ENCODE measurements around the gene PRELID2. TPM values are rescaled to one million over a fixed set of nuclear protein-coding genes. Genes with fewer than 3 reads are reported as not detected.
"Not testable (repeated sequence)": the region's sequence is repeated elsewhere in the genome, so short reads cannot be mapped to it uniquely, and the experiment has no call there.

PRELID2 gene
- total RNA-seq, 1 experiment from 2014 or later, result 29.2 TPM

GRCh38 chr5:145854651-145855258 lies 19.6 kb upstream of the PRELID2 start:
- Histone ChIP-seq H3K4me1 (replicated peaks) (peaks cover 10% of the 10 kb centered on the region), H3K27ac (peak overlapping the region; percentile 7; the same call in 1 of the 2 replicates), H3K36me3 (no peaks in the 10 kb centered on the region), H3K4me3 (no peak overlapping the region), H3K9me3 (replicated peaks) (no peaks in the 10 kb centered on the region), H3K27me3 (replicated peaks) (no peaks in the 10 kb centered on the region)
- DNase-seq (ENCODE audit: low read depth in 1 of 2, low spot score in 2 of 2), result peak; percentile 67 to 77

GRCh38 chr5:145853781-145854376 lies 18.7 kb upstream of the PRELID2 start:
- Histone ChIP-seq H3K4me3 (no peak overlapping the region), H3K27ac (no peak overlapping the region)
- no peak for DNase-seq (ENCODE audit: low read depth in 1 of 2, low spot score in 2 of 2)

GRCh38 chr5:145852990-145853389 lies 17.8 kb upstream of the PRELID2 start:
- no peaks in the 10 kb centered on the region for H3K36me3 ChIP-seq
- H3K27me3 ChIP-seq (replicated peaks), result no peaks in the 10 kb centered on the region
- no peaks in the 10 kb centered on the region for H3K9me3 ChIP-seq (replicated peaks)
- no peak for DNase-seq (ENCODE audit: low read depth in 1 of 2, low spot score in 2 of 2)
- no peak overlapping the region for H3K27ac ChIP-seq
- peaks cover 24% of the 10 kb centered on the region for H3K4me1 ChIP-seq (replicated peaks)
- H3K4me3 ChIP-seq, result no peak overlapping the region

More at GRCh38 chr5:145853781-145854376, 18.7 kb upstream of the PRELID2 start:
- Histone ChIP-seq H3K9me3 (replicated peaks) (no peaks in the 10 kb centered on the region), H3K4me1 (replicated peaks) (peaks cover 15% of the 10 kb centered on the region), H3K27me3 (replicated peaks) (no peaks in the 10 kb centered on the region), H3K36me3 (no peaks in the 10 kb centered on the region)

- Histone ChIP-seq H3K27me3 (replicated peaks) (no peaks in the 10 kb centered on the region), H3K4me1 (replicated peaks) (peaks cover 21% of the 10 kb centered on the region), H3K4me3 (no peak overlapping the region), H3K36me3 (no peaks in the 10 kb centered on the region), H3K27ac (no peak overlapping the region), H3K9me3 (replicated peaks) (no peaks in the 10 kb centered on the region)
- DNase-seq (ENCODE audit: low read depth in 1 of 2, low spot score in 2 of 2), result peak in 1 of 2 experiments; percentile 50
These were observed 13.7 kb upstream of the PRELID2 start for GRCh38 chr5:145848854-145849253.

- no peak overlapping the region for H3K27ac ChIP-seq
These were observed 12.7 kb upstream of the PRELID2 start for GRCh38 chr5:145847499-145848497.

GRCh38 chr5:145846081-145846480 lies 10.9 kb upstream of the PRELID2 start:
- Histone ChIP-seq H3K4me1 (replicated peaks) (peaks cover 21% of the 10 kb centered on the region), H3K9me3 (replicated peaks) (no peaks in the 10 kb centered on the region), H3K36me3 (no peaks in the 10 kb centered on the region), H3K4me3 (no peak overlapping the region), H3K27me3 (replicated peaks) (no peaks in the 10 kb centered on the region), H3K27ac (no peak overlapping the region)
- DNase-seq (ENCODE audit: low read depth in 1 of 2, low spot score in 2 of 2), result no peak

More at GRCh38 chr5:145847499-145848497, 12.7 kb upstream of the PRELID2 start:
- Histone ChIP-seq H3K27me3 (replicated peaks) (no peaks in the 10 kb centered on the region), H3K4me3 (no peak overlapping the region), H3K36me3 (no peaks in the 10 kb centered on the region), H3K9me3 (replicated peaks) (no peaks in the 10 kb centered on the region), H3K4me1 (replicated peaks) (peaks cover 21% of the 10 kb centered on the region)
- DNase-seq (ENCODE audit: low read depth in 1 of 2, low spot score in 2 of 2), result peak in 1 of 2 experiments; percentile 41

GRCh38 chr5:145841299-145841698 lies 6.2 kb upstream of the PRELID2 start:
- Histone ChIP-seq H3K36me3 (no peaks in the 10 kb centered on the region), H3K4me3 (no peak overlapping the region), H3K27ac (no peak overlapping the region), H3K27me3 (replicated peaks) (no peaks in the 10 kb centered on the region), H3K4me1 (replicated peaks) (no peaks in the 10 kb centered on the region; the same call in 1 of the 2 replicates), H3K9me3 (replicated peaks) (no peaks in the 10 kb centered on the region)
- no peak for DNase-seq (ENCODE audit: low read depth in 1 of 2, low spot score in 2 of 2)

GRCh38 chr5:145840458-145841132 lies 5.5 kb upstream of the PRELID2 start:
- Histone ChIP-seq H3K4me3 (no peak overlapping the region), H3K9me3 (replicated peaks) (no peaks in the 10 kb centered on the region), H3K27ac (no peak overlapping the region), H3K36me3 (no peaks in the 10 kb centered on the region), H3K27me3 (replicated peaks) (no peaks in the 10 kb centered on the region), H3K4me1 (replicated peaks) (peaks cover 7% of the 10 kb centered on the region)
- DNase-seq (ENCODE audit: low read depth in 1 of 2, low spot score in 2 of 2), result no peak

- H3K4me3 ChIP-seq, result no peak overlapping the region
- peaks cover 16% of the 10 kb centered on the region for H3K4me1 ChIP-seq (replicated peaks)
- no peaks in the 10 kb centered on the region for H3K27me3 ChIP-seq (replicated peaks)
- DNase-seq (ENCODE audit: low read depth in 1 of 2, low spot score in 2 of 2), result no peak
- H3K27ac ChIP-seq, result no peak overlapping the region
- H3K9me3 ChIP-seq (replicated peaks), result no peaks in the 10 kb centered on the region
- H3K36me3 ChIP-seq, result no peaks in the 10 kb centered on the region
These were observed 3.1 kb upstream of the PRELID2 start for GRCh38 chr5:145838276-145838675.

GRCh38 chr5:145836241-145836640 lies 1.1 kb upstream of the PRELID2 start:
- not testable (repeated sequence) for DNase-seq (ENCODE audit: low read depth in 1 of 2, low spot score in 2 of 2); H3K9me3 ChIP-seq (replicated peaks); H3K27ac ChIP-seq; H3K27me3 ChIP-seq (replicated peaks); H3K4me3 ChIP-seq; H3K36me3 ChIP-seq
- H3K4me1 ChIP-seq (replicated peaks), result peaks cover 19% of the 10 kb centered on the region

- no peaks in the 10 kb centered on the region for H3K9me3 ChIP-seq (replicated peaks)
- DNase-seq (ENCODE audit: low read depth in 1 of 2, low spot score in 2 of 2), result no peak
- H3K36me3 ChIP-seq, result no peaks in the 10 kb centered on the region
- no peaks in the 10 kb centered on the region for H3K27me3 ChIP-seq (replicated peaks)
- peak overlapping the region; percentile 57 for H3K27ac ChIP-seq
- H3K4me3 ChIP-seq, result peak overlapping the region; percentile 60
- H3K4me1 ChIP-seq (replicated peaks), result peaks cover 22% of the 10 kb centered on the region
These were observed 702 bp upstream of the PRELID2 start for GRCh38 chr5:145835848-145836239.

GRCh38 chr5:145834554-145834916 lies 607 bp downstream of the PRELID2 start:
- DNase-seq (ENCODE audit: low read depth in 1 of 2, low spot score in 2 of 2), result no peak
- H3K36me3 ChIP-seq, result no peaks in the 10 kb centered on the region
- no peaks in the 10 kb centered on the region for H3K9me3 ChIP-seq (replicated peaks)
- no peaks in the 10 kb centered on the region for H3K27me3 ChIP-seq (replicated peaks)
- H3K27ac ChIP-seq, result no peak overlapping the region
- H3K4me3 ChIP-seq, result peak overlapping the region; percentile 60
- H3K4me1 ChIP-seq (replicated peaks), result peaks cover 31% of the 10 kb centered on the region

- H3K36me3 ChIP-seq, result no peaks in the 10 kb centered on the region
- H3K4me1 ChIP-seq (replicated peaks), result peaks cover 31% of the 10 kb centered on the region
- no peak for DNase-seq (ENCODE audit: low read depth in 1 of 2, low spot score in 2 of 2)
- no peak overlapping the region for H3K27ac ChIP-seq
- H3K9me3 ChIP-seq (replicated peaks), result no peaks in the 10 kb centered on the region
- no peaks in the 10 kb centered on the region for H3K27me3 ChIP-seq (replicated peaks)
- no peak overlapping the region for H3K4me3 ChIP-seq
These were observed 1.4 kb downstream of the PRELID2 start for GRCh38 chr5:145833631-145834200.

Measured in SJSA1 (cell line).